SK-N-SH (cell line): ENCODE data around the gene ADGRL3.

Experiments used
- FOXM1 ChIP-seq: IDR thresholded peaks from 2 replicates; pipeline ENCODE4 v1.4.0; 2012; ENCODE audit warnings: low read depth, mild to moderate bottlenecking
- NFIC ChIP-seq: IDR thresholded peaks from 2 replicates; pipeline ENCODE4 v1.4.0; 2012; ENCODE audit warnings: borderline replicate concordance
- RFX5 ChIP-seq: IDR thresholded peaks from 2 replicates; pipeline ENCODE4 v1.6.1; 2012; ENCODE audit warnings: mild to moderate bottlenecking, improper control_type of control experiment, low read length
- YY1 ChIP-seq: IDR thresholded peaks from 2 replicates; pipeline ENCODE4 v1.4.0; 2012; ENCODE audit warnings: low read depth, mild to moderate bottlenecking
- TF ChIP-seq, protein P1 (sequence below): fragments of 200-600 bp; sonication (generic); IDR thresholded peaks from 2 replicates; pipeline ENCODE4 v1.6.1; 2017; ENCODE audit warnings: antibody characterized with exemption, mild to moderate bottlenecking, moderate library complexity
- TF ChIP-seq, protein P2 (sequence below): IDR thresholded peaks from 2 replicates; pipeline ENCODE4 v1.6.1; 2012; ENCODE audit warnings: mild to moderate bottlenecking, low read depth, low read length, moderate library complexity
- TF ChIP-seq, protein P3 (sequence below): fragments of 150-350 bp; IDR thresholded peaks from 2 replicates; pipeline ENCODE4 v1.6.1; 2016; ENCODE audit warnings: mild to moderate bottlenecking, low read depth, low read length

DNA sequence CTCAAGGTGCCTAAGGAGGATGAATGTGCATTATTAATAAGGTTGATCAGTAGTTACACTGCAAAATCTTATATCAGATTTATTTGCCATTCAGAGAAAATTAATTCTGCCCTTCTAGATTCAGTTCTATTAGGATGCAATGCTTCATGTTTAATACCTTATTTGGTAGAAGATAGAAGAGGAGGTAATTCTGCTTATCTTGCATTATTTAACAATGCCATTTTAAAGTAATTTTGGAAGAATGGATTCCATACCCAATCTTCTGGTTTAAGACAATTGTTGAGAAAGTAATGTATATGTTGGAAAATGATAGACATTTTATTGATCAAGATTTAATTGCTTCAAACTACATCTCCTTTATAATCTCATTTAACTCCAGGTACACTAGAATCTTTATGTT lies 360.9 kb downstream of the ADGRL3 start:
- TF ChIP-seq, protein P1, sequence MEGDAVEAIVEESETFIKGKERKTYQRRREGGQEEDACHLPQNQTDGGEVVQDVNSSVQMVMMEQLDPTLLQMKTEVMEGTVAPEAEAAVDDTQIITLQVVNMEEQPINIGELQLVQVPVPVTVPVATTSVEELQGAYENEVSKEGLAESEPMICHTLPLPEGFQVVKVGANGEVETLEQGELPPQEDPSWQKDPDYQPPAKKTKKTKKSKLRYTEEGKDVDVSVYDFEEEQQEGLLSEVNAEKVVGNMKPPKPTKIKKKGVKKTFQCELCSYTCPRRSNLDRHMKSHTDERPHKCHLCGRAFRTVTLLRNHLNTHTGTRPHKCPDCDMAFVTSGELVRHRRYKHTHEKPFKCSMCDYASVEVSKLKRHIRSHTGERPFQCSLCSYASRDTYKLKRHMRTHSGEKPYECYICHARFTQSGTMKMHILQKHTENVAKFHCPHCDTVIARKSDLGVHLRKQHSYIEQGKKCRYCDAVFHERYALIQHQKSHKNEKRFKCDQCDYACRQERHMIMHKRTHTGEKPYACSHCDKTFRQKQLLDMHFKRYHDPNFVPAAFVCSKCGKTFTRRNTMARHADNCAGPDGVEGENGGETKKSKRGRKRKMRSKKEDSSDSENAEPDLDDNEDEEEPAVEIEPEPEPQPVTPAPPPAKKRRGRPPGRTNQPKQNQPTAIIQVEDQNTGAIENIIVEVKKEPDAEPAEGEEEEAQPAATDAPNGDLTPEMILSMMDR, result no peak
- TF ChIP-seq RFX5, result no peak
- no peak for TF ChIP-seq FOXM1
- TF ChIP-seq, protein P2, sequence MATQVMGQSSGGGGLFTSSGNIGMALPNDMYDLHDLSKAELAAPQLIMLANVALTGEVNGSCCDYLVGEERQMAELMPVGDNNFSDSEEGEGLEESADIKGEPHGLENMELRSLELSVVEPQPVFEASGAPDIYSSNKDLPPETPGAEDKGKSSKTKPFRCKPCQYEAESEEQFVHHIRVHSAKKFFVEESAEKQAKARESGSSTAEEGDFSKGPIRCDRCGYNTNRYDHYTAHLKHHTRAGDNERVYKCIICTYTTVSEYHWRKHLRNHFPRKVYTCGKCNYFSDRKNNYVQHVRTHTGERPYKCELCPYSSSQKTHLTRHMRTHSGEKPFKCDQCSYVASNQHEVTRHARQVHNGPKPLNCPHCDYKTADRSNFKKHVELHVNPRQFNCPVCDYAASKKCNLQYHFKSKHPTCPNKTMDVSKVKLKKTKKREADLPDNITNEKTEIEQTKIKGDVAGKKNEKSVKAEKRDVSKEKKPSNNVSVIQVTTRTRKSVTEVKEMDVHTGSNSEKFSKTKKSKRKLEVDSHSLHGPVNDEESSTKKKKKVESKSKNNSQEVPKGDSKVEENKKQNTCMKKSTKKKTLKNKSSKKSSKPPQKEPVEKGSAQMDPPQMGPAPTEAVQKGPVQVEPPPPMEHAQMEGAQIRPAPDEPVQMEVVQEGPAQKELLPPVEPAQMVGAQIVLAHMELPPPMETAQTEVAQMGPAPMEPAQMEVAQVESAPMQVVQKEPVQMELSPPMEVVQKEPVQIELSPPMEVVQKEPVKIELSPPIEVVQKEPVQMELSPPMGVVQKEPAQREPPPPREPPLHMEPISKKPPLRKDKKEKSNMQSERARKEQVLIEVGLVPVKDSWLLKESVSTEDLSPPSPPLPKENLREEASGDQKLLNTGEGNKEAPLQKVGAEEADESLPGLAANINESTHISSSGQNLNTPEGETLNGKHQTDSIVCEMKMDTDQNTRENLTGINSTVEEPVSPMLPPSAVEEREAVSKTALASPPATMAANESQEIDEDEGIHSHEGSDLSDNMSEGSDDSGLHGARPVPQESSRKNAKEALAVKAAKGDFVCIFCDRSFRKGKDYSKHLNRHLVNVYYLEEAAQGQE, result no peak
- no peak for TF ChIP-seq YY1
- no peak for TF ChIP-seq NFIC
- TF ChIP-seq, protein P3, sequence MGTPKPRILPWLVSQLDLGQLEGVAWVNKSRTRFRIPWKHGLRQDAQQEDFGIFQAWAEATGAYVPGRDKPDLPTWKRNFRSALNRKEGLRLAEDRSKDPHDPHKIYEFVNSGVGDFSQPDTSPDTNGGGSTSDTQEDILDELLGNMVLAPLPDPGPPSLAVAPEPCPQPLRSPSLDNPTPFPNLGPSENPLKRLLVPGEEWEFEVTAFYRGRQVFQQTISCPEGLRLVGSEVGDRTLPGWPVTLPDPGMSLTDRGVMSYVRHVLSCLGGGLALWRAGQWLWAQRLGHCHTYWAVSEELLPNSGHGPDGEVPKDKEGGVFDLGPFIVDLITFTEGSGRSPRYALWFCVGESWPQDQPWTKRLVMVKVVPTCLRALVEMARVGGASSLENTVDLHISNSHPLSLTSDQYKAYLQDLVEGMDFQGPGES, result no peak
